Measurements from ENCODE around the gene SASH1.

The SASH1 gene

GRCh38 chr6:148525453-148525852 is 182.8 kb downstream of the SASH1 start:
- DNase-seq = no peak

- DNase-seq = no peak
Observed at GRCh38 chr6:148526145-148526544, 183.5 kb downstream of the SASH1 start.

GRCh38 chr6:148528292-148528691 is 185.7 kb downstream of the SASH1 start:
- DNase-seq = no peak

GRCh38 chr6:148529010-148529409 is 186.4 kb downstream of the SASH1 start:
- no peak for DNase-seq

- DNase-seq = no peak
Observed at GRCh38 chr6:148530394-148530953, 187.8 kb downstream of the SASH1 start.

GRCh38 chr6:148530976-148531375 is 188.3 kb downstream of the SASH1 start:
- DNase-seq = no peak

- no peak for DNase-seq
Observed at GRCh38 chr6:148532698-148533097, 190.1 kb downstream of the SASH1 start.

- no peak for DNase-seq
Observed at GRCh38 chr6:148533309-148534107, 190.9 kb downstream of the SASH1 start.

GRCh38 chr6:148534871-148535270 is 192.2 kb downstream of the SASH1 start:
- DNase-seq = no peak

- no peak for DNase-seq
Observed at GRCh38 chr6:148535381-148535780, 192.7 kb downstream of the SASH1 start.

GRCh38 chr6:148535976-148536375 is 193.3 kb downstream of the SASH1 start:
- DNase-seq = no peak

GRCh38 chr6:148538261-148539190 is 195.9 kb downstream of the SASH1 start:
- DNase-seq = no peak

- DNase-seq = no peak
Observed at GRCh38 chr6:148543540-148543939, 200.9 kb downstream of the SASH1 start.

- no peak for DNase-seq
Observed at GRCh38 chr6:148544421-148544820, 201.8 kb downstream of the SASH1 start.

- no peak for DNase-seq
Observed at GRCh38 chr6:148545901-148546300, 203.3 kb downstream of the SASH1 start.

GRCh38 chr6:148547110-148547509 is 204.5 kb downstream of the SASH1 start:
- no peak for DNase-seq

- no peak for DNase-seq
Observed at GRCh38 chr6:148548065-148548748, 205.6 kb downstream of the SASH1 start.

GRCh38 chr6:148548749-148549140 is 206.1 kb downstream of the SASH1 start:
- DNase-seq = no peak

- no peak for DNase-seq
Observed at GRCh38 chr6:148550569-148550968, 207.9 kb downstream of the SASH1 start.

- DNase-seq = no peak
Observed at GRCh38 chr6:148551226-148551625, 208.6 kb downstream of the SASH1 start.

GRCh38 chr6:148556410-148556809 is 213.8 kb downstream of the SASH1 start:
- DNase-seq = no peak

- peak; percentile 50 for DNase-seq
Observed at GRCh38 chr6:148557796-148558321, 215.2 kb downstream of the SASH1 start.
